GM06990 (cell line): ENCODE results near the gene PLEKHJ1.

Source experiments
- DNase-seq: peaks from one replicate; pipeline ENCODE4 v3.0.0-alpha.2; 2011; ENCODE audit not compliant: insufficient read length; ENCODE audit errors: extremely low read depth
- H3K27me3 ChIP-seq: replicated peaks from 2 replicates; pipeline ENCODE4 v1.6.0; 2011; ENCODE audit warnings: low read length; ENCODE audit not compliant: control insufficient read depth, insufficient read depth
- H3K36me3 ChIP-seq: 2 replicates; pipeline ENCODE4 v1.5.1; 2011; ENCODE audit warnings: low read length; ENCODE audit not compliant: control insufficient read depth, insufficient read depth
- H3K4me3 ChIP-seq: replicated peaks from 2 replicates; pipeline ENCODE4 v1.5.1; 2011; ENCODE audit warnings: low read depth, mild to moderate bottlenecking, control low read depth, low read length
- TF ChIP-seq, protein P1 (sequence below): IDR thresholded peaks from 2 replicates; pipeline ENCODE4 v1.5.1; 2011; ENCODE audit warnings: low read length, control low read depth, mild to moderate bottlenecking, inconsistent platforms; ENCODE audit not compliant: insufficient read depth, poor library complexity, severe bottlenecking

Gene PLEKHJ1

DNA sequence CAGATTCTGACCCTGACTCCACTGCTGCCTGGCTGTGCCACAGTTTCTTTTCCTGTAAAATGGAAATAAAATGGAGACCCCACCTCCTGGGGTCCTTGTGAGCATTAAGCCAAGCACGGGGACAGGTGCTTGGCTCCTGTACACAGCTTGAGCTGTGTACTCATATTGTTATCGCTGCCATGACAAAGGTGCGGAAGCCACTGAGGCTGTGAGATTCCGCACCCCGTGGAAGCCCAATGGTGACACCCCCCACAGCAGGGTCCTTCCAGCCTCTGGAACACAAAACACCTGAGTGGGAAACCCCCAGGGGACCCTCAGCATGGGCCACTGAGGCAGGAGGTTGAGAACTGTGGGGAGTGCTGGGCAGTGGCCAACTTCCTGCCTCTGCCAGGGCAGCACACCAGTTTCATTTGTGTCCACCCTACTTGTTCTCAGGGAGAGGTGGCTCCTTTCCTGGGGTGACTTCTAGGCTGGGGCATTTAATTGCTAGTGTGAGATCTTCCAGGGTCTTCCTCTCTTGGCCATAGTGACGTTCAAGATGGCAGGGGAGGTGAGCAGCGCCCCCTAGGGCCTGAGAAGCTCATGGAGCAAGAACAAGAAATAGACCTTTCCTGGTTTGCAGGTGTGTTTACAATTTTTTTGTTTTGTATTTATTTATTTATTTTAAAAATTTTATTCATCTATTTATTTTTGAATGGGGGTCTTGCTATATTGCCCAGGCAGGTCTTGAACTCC, 25.5 kb upstream of the PLEKHJ1 start:
- H3K36me3 ChIP-seq = no peaks in the 10 kb centered on the region
- TF ChIP-seq, protein P1, sequence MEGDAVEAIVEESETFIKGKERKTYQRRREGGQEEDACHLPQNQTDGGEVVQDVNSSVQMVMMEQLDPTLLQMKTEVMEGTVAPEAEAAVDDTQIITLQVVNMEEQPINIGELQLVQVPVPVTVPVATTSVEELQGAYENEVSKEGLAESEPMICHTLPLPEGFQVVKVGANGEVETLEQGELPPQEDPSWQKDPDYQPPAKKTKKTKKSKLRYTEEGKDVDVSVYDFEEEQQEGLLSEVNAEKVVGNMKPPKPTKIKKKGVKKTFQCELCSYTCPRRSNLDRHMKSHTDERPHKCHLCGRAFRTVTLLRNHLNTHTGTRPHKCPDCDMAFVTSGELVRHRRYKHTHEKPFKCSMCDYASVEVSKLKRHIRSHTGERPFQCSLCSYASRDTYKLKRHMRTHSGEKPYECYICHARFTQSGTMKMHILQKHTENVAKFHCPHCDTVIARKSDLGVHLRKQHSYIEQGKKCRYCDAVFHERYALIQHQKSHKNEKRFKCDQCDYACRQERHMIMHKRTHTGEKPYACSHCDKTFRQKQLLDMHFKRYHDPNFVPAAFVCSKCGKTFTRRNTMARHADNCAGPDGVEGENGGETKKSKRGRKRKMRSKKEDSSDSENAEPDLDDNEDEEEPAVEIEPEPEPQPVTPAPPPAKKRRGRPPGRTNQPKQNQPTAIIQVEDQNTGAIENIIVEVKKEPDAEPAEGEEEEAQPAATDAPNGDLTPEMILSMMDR = peak; percentile 87
- H3K4me3 ChIP-seq = no peak overlapping the region
- H3K27me3 ChIP-seq = no peaks in the 10 kb centered on the region
- DNase-seq = no peak

DNA sequence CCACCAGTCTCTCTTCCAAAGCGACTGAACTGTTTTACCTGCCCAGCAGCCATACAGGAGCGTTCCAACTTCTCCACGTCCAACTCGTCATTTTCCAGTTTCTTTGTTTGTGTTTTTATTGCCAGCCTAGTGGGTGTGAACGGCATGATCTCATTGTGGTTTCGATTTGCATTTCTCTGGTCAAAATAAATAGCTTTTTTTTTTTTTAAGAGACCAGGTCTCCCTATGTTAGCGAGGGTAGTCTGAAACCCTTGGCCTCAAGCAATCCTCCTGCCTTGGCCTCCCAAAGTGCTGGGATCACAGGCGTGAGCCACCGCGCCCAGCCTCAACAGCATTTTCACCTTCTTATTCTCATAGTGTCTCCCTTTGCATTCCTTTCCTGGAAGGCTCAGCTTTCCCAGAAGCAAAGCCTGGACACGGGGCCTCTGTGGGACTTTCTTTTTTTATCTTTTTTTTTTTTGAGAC, 24.2 kb upstream of the PLEKHJ1 start:
- DNase-seq = no peak
- TF ChIP-seq, protein P1 = no peak
- Histone ChIP-seq H3K36me3 (no peaks in the 10 kb centered on the region), H3K4me3 (no peak overlapping the region), H3K27me3 (no peaks in the 10 kb centered on the region)

DNA sequence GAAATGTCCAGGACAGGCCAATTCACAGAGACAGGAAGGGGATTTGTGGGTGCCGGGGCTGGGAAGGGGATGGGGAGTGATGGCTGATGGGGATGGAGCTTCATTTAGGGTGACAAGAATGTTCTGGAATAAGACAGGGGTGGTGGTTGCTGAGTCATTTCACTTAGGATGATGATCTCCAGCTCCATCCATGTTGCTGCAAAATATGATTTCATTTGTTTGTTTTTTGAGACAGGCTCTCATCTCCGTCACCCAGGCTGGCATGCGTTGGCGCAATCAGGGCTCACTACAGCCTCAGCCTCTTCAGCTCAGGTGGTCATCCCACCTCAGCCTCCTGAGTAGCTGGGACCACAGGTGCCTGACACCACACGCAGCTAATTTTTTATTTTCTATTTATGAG, 23.2 kb upstream of the PLEKHJ1 start:
- Histone ChIP-seq H3K27me3 (no peaks in the 10 kb centered on the region), H3K36me3 (no peaks in the 10 kb centered on the region), H3K4me3 (no peak overlapping the region)
- TF ChIP-seq, protein P1 = no peak
- no peak for DNase-seq

DNA sequence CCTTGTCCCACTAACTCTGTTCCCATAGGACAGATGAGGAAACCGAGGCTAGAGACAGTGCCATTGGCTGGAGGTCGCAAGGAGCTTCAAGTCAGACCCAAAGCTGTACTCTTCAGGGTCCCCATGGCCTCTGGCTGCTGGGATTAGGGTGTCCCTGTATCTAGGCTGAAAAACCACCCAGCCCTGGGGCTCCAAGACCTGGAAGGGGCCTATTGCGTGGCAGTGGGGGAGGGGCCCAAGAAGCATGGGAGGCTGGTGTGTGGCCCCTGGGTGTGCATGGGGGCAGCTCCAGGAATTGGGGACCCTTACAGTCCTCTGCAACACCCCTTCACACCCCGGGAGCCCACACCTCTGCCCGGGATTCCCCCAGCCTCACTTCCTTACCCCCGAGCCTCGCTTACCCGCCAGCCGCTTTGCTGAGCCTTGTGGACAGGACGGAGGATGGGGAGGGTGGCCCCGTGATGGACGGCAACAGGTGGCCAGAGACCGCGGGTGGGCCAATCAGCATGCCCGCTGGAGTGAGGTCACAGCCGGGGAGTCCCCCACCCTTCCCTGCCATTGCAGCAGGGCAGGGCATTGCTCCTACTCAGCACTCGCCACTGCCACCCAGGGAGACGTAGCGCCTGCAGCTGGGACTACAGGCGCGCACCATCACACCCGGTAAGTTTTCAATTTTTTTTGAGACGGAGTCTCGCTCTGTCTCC, 20.0 kb upstream of the PLEKHJ1 start, which contains the start of gene JSRP1:
Gene JSRP1 (minus strand): TSS at position 436 of the 704 bp plus-strand sequence. CDS start 1,103 bp downstream, outside the sequence.
- H3K36me3 ChIP-seq = no peaks in the 10 kb centered on the region
- TF ChIP-seq, protein P1 = peak; percentile 27
- peak; percentile 49 for DNase-seq
- no peaks in the 10 kb centered on the region; the same call in 1 of the 2 replicates for H3K27me3 ChIP-seq
- H3K4me3 ChIP-seq = peak within 1 kb of the TSS; percentile 52

DNA sequence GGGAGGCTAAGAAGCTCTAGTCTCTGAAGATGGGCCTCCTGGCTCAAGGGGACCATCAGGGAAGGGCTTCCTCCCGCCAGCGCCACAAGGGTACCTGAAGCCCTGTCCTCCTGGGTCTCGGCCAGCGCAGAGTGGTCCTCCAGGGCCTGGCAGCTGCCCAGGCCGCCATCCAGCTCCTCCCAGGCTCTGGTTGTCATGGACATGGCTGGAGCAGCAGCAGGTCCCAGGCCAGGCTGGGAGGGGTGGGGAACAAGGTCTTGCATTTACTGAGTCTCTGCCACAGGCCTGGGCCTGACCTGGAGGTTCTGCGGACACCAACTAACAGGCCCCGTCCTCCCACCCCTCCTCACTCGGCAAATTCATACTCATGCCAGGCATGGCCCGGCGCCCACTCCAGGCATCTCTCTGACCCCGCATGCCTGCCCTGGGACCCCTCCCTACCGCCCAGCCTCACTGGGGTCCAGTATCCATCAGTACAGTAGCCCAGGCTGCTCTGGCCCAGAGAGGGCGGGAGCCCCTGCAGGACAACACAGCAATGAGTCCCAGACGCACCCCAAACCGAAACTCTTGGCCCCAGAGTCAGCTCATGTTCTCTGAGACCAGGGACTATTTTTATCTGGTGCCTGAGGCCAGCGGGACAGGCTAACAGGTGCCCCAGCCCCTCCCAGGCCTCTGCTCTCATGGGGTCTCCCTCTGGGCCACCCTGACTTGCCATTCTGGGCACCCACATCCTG, 19.1 kb upstream of the PLEKHJ1 start:
- TF ChIP-seq, protein P1 = no peak
- Histone ChIP-seq H3K4me3 (peak overlapping the region; percentile 52), H3K27me3 (no peaks in the 10 kb centered on the region; the same call in 1 of the 2 replicates), H3K36me3 (no peaks in the 10 kb centered on the region)
- DNase-seq = no peak
